GM18951 (cell line): ENCODE data around the gene ARMCX4.
"Not testable (repeated sequence)": the region's sequence is repeated elsewhere in the genome, so short reads cannot be mapped to it uniquely, and the experiment has no call there.

ENCODE experiments used
- POLR2A ChIP-seq: IDR thresholded peaks from 4 replicates; pipeline ENCODE4 v1.6.1; 2011; ENCODE audit warnings: mild to moderate bottlenecking; ENCODE audit not compliant: insufficient read length, insufficient read depth; ENCODE audit errors: extremely low read depth
- in situ Hi-C: fragments of 300-500 bp; cut with MboI; formaldehyde crosslinking; loops from one replicate; pipeline ENCODE4 v1.12.0; 2022; ENCODE audit warnings: low sequenced_read_pairs, mixed read lengths, inconsistent platforms; ENCODE audit not compliant: unreplicated experiment

ARMCX4 gene

DNA sequence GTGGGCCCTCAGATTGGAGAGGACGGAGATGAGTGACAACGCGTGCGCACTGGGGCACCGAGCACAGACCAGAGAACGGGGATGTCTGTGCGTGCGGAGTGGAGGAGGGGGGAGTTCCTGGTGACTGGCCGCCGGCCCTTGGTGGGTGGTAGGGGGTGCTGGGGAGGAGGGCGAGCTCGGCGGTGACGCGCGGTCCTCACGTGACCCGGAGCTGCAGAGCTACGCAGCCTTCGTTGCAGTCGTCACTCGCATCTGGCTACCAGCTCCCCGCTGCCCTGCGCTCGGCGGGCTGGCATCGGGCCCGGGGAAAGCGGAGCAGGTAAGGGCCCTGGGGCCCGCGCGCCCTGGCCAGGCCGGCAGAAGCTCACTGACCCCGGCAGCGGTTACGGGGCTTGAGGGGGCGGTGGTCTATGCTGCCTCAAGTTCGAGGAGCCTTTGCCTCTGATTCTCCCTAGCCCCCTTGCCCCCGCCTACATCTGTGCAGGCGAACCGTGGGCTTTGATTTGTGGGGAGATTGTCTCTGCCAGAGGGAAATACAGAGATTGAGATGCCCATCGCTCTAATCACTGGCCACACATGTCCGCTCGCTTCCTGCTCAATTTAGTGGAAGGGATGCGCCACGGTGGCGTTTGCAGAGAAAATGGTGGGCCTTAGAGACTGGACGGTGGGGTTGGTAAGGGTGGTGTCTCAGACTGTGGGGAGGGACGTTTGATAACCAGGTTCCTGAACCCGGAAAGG lies at the start of gene ARMCX4:
Gene ARMCX4 (plus strand): TSS at position 245 of the 738 bp plus-strand sequence. CDS start 3,134 bp downstream, outside the sequence.
- TF ChIP-seq POLR2A = no peak
- in situ Hi-C loops = no loop called here

DNA sequence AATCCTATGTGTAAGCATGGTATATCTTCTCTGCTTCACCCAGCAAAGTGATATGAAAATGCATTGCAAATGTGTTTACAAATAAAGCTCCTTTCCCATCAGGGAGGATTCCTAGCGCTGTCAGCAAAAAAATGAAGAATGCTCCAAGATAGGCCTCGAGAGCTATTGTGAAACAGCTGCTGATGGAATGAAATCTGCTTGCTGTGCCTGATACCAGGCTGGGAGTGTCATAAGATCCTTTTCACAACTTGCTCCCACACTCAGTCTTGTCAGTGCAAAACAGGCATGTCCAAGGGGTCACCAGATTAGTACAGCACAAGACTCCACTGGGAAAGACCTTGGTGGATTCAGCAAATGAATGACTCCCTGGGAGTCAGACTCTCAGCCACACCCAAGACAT lies 43.2 kb upstream of the ARMCX4 start:
- in situ Hi-C loops = no loop called here
- TF ChIP-seq POLR2A = no peak

DNA sequence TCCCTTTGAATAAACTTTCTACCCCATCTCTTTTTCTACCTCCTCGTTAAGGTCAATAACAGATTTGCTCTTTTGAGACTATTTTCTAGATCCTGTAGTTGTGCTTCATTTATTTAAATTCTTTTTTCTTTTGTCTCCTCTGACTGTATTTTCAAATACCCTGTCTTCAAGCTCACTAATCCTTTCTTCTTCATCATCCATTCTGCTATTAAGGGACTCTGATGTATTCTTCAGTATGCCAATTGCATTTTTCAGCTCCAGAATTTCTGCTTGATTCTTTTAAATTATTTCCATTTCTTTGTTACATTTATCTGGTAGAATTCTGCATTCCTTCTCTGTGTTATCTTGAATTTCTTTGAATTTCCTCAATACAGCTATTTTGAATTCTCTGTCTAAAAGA lies 36.0 kb upstream of the ARMCX4 start:
- in situ Hi-C loops = no loop called here

DNA sequence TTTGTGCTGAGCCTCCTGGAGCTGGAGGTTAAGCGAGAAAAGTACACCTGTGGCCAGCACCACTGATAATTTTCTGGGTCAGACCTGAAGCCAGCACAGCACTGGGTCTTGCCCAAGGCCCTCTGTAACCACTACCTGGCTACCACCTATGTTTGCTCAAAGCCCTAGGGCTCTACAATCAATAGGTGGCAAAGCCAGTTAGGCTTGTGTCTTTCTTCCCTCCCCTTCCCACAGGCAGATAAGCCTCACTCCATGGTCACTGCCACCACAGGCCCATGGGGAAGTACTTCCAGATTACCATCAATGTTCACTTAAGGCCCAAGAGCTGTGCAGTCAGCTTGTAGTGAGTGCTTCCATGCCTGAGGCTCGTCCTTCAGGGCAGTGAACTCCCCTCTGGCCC lies 35.2 kb upstream of the ARMCX4 start:
- TF ChIP-seq POLR2A = no peak
- in situ Hi-C loops = no loop called here

More for the DNA sequence above, 36.0 kb upstream of the ARMCX4 start:
- TF ChIP-seq POLR2A = no peak

DNA sequence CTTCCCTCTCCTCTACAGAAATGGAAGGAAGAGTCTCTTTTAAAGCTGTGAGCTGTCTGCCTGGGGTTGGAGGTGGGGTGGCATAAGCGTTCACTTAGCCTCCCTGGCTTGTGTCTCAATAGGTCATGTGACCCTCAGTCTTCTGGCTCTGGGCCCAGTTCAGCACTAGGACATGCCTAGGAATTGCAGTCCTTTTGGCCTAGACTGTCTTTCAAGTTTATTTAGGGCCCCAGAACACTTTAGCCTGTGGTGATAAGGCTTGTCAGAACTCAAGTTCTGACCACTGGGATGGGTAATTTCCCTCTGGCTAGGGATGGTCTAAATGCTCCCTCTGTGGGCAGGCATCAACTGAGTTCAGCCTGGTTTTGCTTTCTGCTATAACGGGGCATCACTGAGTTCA lies 34.3 kb upstream of the ARMCX4 start:
- in situ Hi-C loops = no loop called here
- no peak for TF ChIP-seq POLR2A

DNA sequence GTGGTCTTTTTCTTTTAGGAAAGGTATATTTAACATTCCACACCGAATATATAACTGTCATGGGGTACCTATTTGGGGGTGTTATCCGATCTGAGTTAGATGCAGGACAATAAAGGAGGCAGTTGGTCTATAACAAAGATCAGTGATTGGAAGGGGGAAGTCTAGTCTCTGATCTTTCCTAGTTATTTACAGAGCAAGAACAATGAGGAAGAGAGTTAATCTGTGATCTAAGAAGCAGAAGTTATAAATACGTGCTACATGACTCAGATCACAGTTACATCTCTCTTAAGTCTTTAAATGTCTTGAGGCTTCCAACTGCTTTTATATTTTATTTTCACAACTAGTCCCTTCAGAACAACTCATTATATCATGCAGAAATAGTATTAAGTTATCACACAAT lies 33.2 kb upstream of the ARMCX4 start:
- no peak for TF ChIP-seq POLR2A
- in situ Hi-C loops = no loop called here

DNA sequence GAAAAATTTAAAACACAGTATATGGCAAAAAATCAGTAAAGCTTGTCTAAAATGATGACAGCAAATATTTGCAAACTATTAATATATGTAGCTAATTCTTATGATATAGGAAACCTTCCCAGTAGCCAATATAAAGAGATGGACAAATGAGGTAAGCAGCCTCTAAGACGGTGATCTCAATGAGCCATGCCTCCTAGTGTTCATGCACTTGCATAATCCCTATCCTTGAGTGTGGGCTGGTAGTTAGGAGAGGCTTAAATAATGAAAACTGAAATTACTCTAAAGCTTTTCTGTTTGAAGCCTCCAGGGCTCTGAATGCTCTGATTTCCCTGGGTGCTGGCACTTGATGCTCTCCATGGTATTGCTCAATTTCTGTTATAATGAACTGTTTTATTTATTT lies 24.6 kb upstream of the ARMCX4 start:
- no peak for TF ChIP-seq POLR2A
- in situ Hi-C loops = no loop called here

DNA sequence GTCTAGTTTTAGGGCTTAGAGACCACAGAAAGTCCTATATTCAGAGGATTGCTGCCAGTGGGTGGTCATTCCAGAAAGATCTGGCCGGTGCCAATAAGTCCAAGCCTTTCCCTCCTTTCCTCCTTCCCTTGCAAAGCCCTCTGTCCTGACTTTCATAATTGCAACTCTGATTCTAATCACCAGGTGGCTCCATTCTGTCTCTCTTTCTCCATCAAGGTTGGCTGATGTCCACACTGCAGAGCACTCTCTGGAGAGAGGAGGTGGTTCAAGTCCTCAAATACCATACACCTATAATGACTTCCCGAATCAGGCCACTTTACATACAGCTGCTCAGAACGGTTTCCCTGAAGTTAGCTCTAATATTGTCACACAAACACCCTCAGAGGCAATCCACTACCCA lies 22.4 kb upstream of the ARMCX4 start:
- in situ Hi-C loops = no loop called here
- no peak for TF ChIP-seq POLR2A

DNA sequence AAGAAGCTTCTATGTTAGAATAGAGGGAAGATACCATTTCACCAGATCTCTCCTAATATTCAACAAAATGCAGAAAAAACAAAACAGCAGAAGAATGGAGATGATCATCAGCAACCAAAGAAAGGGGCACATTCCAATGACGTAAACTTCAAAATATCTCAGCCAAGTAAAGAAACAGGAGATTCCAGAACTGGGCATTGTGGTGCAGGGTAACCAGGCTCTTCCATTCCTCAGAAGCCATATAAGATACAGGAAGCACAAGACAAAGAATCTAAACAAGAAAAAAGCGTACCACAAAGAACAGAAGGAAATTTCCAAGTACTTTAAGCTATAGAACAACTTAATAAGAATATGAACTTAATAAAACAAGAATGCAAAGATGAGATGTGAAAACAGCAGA lies 6.9 kb upstream of the ARMCX4 start:
- TF ChIP-seq POLR2A = no peak
- in situ Hi-C loops = no loop called here

DNA sequence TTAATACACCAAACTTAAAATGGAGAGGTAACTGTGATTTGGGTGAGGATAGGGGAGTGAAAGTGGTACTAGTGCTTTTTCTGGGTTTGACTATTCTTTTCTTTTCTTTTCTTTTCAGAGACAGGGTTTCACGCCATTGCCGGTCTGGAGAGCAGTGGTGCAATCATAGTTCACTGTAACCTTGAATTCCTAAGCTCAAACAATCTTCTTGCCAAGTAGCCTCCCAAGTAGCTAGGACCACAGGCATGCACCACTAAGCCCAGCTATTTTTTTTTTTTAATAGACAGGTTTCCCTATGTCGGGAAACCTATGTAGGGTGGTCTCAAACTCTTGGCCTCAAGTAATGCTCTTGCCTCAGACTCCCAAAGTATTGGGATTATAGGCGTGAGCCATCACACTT lies 3.0 kb upstream of the ARMCX4 start:
- in situ Hi-C loops = no loop called here
- no peak for TF ChIP-seq POLR2A

DNA sequence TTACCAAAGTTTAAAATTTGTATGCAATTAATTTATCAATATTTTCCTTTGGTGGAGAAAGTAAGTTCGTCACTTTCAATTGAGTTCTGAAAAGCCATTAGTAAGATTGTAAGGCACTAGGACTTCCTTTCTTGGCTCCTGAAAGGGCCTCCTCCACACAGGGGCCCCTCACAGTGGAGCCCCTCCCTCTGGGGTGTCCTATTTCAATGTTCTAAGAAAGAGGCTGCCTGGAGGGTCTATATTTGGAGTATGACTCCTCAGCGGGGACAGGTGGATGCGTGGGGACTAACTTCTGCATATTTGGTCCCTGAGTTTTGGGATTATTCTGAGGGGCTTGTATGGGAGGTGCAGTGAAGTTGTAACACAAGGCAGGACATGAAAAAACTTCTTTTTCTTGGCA lies 1.6 kb upstream of the ARMCX4 start:
- no peak for TF ChIP-seq POLR2A
- in situ Hi-C loops = no loop called here

DNA sequence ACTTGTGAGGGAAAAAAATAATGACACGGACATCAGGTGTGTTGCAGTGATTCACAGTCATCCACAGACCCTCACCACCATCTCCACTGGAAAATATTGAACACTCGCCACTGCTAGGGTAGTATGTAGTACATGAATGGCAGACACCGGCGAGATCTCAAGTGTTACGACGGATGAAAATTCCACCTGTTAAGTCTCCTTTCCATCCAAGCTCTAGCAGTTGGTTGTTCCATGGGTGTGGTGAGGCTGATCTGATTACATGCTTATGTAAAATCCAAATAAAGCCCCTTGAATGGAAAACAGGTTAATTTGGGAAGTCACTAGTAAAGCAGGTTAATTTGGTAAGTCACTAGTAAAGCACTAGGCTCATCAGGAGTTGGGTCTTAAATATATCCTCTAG lies 1.1 kb upstream of the ARMCX4 start:
- in situ Hi-C loops = no loop called here
- TF ChIP-seq POLR2A = no peak

DNA sequence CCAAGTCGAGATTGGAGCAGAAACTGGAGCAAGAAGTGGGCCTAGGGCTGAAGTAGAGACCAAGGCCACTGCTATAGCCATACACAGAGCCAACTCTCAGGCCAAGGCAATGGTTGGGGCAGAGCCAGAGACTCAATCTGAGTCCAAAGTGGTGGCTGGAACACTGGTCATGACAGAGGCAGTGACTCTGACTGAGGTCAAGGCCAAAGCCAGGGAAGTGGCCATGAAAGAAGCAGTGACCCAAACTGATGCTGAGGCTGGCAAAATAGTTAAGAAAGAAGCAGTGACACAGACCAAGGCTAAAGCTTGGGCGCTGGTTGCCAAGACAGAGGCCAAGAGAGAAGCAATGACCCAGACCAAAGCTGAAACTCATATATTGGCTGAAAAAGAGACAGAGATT lies 3.5 kb downstream of the ARMCX4 start:
- in situ Hi-C loops = no loop called here
- no peak for TF ChIP-seq POLR2A

DNA sequence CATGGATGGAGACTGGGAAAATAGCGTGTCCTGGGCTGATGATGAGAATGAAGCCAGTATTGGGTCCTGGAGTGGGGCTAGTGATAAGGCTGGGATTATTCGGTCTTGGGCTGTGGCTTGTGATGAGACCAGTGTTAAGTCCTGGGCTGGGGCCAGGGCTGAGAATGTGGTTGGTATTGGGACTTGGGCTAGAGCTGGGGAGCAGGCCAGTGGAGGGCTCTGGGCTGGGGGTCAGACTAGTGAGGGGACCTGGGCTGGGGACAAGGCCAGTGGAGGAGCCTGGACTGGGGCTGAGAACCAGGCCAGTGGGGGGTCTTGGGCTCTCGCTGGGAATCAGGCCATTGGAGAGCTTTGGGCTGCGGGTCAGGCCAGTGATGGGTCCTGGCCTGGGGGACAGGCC lies 6.7 kb downstream of the ARMCX4 start:
- TF ChIP-seq POLR2A = no peak
- in situ Hi-C loops = no loop called here

DNA sequence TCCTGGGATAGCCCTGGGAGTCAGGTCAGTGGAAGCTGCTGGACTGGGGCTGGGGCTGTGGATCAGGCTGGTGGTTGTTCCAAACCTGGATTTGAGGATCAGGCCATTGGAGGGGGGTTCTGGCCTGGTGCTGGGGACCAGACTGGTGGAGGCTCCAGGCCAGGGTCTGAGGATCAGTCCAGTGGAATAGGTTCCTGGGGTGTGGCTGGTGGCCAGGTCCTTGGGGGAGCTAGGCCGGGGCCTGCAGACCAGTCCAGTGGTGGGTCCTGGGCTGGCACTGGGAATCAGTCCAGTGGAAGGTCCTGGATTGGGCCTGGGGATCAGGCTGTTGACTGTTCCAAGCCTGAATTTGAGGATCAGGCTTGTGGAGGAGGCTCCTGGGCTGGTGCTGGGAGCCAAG lies 8.0 kb downstream of the ARMCX4 start:
- in situ Hi-C loops = no loop called here
- no peak for TF ChIP-seq POLR2A

DNA sequence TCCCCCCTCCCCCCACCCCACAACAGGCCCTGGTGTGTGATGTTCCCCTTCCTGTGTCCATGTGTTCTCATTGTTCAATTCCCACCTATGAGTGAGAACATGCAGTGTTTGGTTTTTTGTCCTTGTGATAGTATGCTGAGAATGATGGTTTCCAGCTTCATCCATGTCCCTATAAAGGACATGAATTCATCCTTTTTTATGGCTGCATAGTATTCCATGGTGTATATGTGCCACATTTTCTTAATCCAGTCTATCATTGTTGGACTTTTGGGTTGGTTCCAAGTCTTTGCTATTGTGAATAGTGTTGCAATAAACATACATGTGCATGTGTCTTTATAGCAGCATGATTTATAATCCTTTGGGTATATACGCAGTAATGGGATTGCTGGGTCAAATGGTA lies 17.7 kb downstream of the ARMCX4 start:
- in situ Hi-C loops = not testable (repeated sequence)
